ENCODE data around the gene ZNF254. TPM values are rescaled to one million over a fixed set of nuclear protein-coding genes. Genes with fewer than 3 reads are reported as not detected.

Gene ZNF254
- total RNA-seq, 1 donor from 2014 or later, result 10.2 TPM

DNA sequence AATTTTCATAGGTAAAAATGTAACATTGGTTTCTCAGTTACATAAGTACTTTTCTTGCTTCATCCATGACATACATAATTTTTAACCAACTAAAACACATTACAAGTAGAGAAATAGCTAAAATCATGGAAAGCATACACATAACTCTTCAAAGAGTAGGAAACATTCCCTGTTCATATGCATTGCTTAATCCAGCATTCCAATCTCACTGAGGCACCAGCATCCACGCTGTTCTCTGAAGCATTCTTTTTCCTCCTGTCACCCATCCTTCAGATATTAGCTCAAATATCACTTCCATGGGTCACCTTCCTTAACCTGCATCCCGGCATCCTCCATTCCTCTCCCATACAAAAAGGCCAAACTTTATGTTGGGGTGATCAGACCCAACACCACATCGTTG, 79.1 kb downstream of the ZNF254 start:
- ATAC-seq (no peak), DNase-seq (no peak)
- intact Hi-C loops (cut with micrococcal nuclease), result no loop called here

- ATAC-seq (no peak), DNase-seq (no peak)
- intact Hi-C loops (cut with micrococcal nuclease), result no loop called here
Observed at GRCh38 chr19:24173882-24174281, 86.9 kb downstream of the ZNF254 start.

DNA sequence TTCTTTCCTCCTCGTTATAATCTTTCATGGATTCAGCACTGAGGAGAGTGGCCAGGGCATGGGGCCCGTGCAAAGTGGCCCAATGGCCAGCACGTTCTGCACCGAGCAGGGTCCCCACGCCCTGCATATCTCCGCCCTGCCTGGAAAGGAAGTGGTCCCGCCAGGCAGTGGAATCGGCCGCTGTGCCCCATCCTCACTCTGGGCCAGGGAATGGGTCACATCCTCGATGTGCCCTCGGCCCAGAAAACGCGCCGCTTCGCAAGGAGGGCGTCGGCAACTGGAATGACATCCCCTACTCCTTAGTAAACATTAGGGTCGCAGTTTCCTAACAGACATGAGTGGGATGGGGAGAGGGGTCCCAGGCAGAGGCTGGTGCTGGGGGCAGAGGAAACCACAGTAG, 90.7 kb downstream of the ZNF254 start:
- ATAC-seq, result no peak
- DNase-seq, result no peak
- intact Hi-C loops (cut with micrococcal nuclease), result no loop called here

- intact Hi-C loops (cut with micrococcal nuclease), result no loop called here
- ATAC-seq (no peak), DNase-seq (no peak)
Observed at GRCh38 chr19:24178207-24178606, 91.2 kb downstream of the ZNF254 start.

Other genes with a start within 250 kb of the ZNF254 start
- not detected for gene ZNF726, start 172.3 kb upstream of the ZNF254 start, total RNA-seq